Occipital lobe (tissue), 2 donors: ENCODE results near the gene HOXA1. TPM values are rescaled to one million over a fixed set of nuclear protein-coding genes. Genes with fewer than 3 reads are reported as not detected.

Source experiments
- DNase-seq: peaks from one replicate; lab custom pipeline; 2025; lab: John Stamatoyannopoulos, UW
- total RNA-seq: library from RNA; depleted of rRNA; stranded (reverse); fragments of >200 nt; gene quantifications from one replicate; pipeline ENCODE4 v1.2.3, GENCODE V29; 2014

HOXA1 gene
- total RNA-seq = not detected

- no peak for DNase-seq
Observed at GRCh38 chr7:27095897-27096767, at the start of gene HOXA1. Gene HOXA1 (minus strand): TSS chr7:27096000. CDS start chr7:27095912, 88 bp downstream.

GRCh38 chr7:27145165-27145913 is 49.5 kb upstream of the HOXA1 start:
- no peak for DNase-seq

- DNase-seq = no peak
Observed at GRCh38 chr7:27144781-27145164, 49.0 kb upstream of the HOXA1 start.

GRCh38 chr7:27143950-27144780 is 48.4 kb upstream of the HOXA1 start:
- no peak for DNase-seq

GRCh38 chr7:27143023-27143949 is 47.5 kb upstream of the HOXA1 start, which contains the start of gene HOXA5:
Gene HOXA5 (minus strand): TSS chr7:27143681. CDS start chr7:27143607, 74 bp downstream.
- DNase-seq = no peak

GRCh38 chr7:27142580-27143022 is 46.8 kb upstream of the HOXA1 start:
- no peak for DNase-seq

- no peak for DNase-seq
Observed at GRCh38 chr7:27141923-27142579, 46.3 kb upstream of the HOXA1 start.

- no peak for DNase-seq
Observed at GRCh38 chr7:27141137-27141922, 45.5 kb upstream of the HOXA1 start.

GRCh38 chr7:27140126-27140857 is 44.5 kb upstream of the HOXA1 start:
- no peak for DNase-seq

GRCh38 chr7:27139334-27140125 is 43.7 kb upstream of the HOXA1 start:
- no peak for DNase-seq

GRCh38 chr7:27138985-27139333 is 43.2 kb upstream of the HOXA1 start:
- DNase-seq = no peak

- DNase-seq = no peak
Observed at GRCh38 chr7:27138472-27138871, 42.7 kb upstream of the HOXA1 start.

GRCh38 chr7:27137640-27138315 is 42.0 kb upstream of the HOXA1 start:
- DNase-seq = no peak

- DNase-seq = no peak
Observed at GRCh38 chr7:27134392-27134791, 38.6 kb upstream of the HOXA1 start.

- DNase-seq = no peak
Observed at GRCh38 chr7:27133409-27134231, 37.8 kb upstream of the HOXA1 start.

GRCh38 chr7:27132978-27133377 is 37.2 kb upstream of the HOXA1 start:
- no peak for DNase-seq
